Glutamatergic neuron (in vitro differentiated cells): ENCODE measurements around the gene STMN3. TPM values are rescaled to one million over a fixed set of nuclear protein-coding genes. Genes with fewer than 3 reads are reported as not detected.
"Not testable (repeated sequence)": the region's sequence is repeated elsewhere in the genome, so short reads cannot be mapped to it uniquely, and the experiment has no call there.

Experiments used
- DNase-seq: peaks from one replicate; pipeline ENCODE4 v3.0.0; 2022
- H3K27ac Mint-ChIP-seq: one replicate; pipeline ENCODE4 v1.8.0; 2020; ENCODE audit warnings: mild to moderate bottlenecking, mixed read lengths, inconsistent platforms; ENCODE audit not compliant: unreplicated experiment
- H3K27me3 Mint-ChIP-seq: one replicate; pipeline ENCODE4 v1.8.0; 2020; ENCODE audit warnings: mild to moderate bottlenecking, moderate library complexity, mixed read lengths, inconsistent platforms; ENCODE audit not compliant: unreplicated experiment
- H3K36me3 Mint-ChIP-seq: one replicate; pipeline ENCODE4 v1.8.0; 2020; ENCODE audit warnings: mild to moderate bottlenecking, mixed read lengths, inconsistent platforms; ENCODE audit not compliant: unreplicated experiment
- H3K4me1 Mint-ChIP-seq: one replicate; pipeline ENCODE4 v1.8.0; 2020; ENCODE audit warnings: mild to moderate bottlenecking, low read depth, mixed read lengths, inconsistent platforms; ENCODE audit not compliant: unreplicated experiment
- H3K4me3 Mint-ChIP-seq: one replicate; pipeline ENCODE4 v1.8.0; 2020; ENCODE audit warnings: mild to moderate bottlenecking, mixed read lengths, inconsistent platforms; ENCODE audit not compliant: unreplicated experiment
- H3K9me3 Mint-ChIP-seq: one replicate; pipeline ENCODE4 v1.8.0; 2020; ENCODE audit warnings: mild to moderate bottlenecking, moderate library complexity, mixed read lengths, inconsistent platforms; ENCODE audit not compliant: unreplicated experiment
- CTCF ChIP-seq: fragments of 200-600 bp; sonication (generic); IDR thresholded peaks from one replicate; pipeline ENCODE4 v1.5.0; 2021; ENCODE audit not compliant: partially characterized antibody, unreplicated experiment
- total RNA-seq: library from RNA; stranded (reverse); fragmentation: NEBNext Ultra II Directional; extraction: Animal tissue kit (Norgen Biotek cat#: 25700); gene quantifications from one replicate; pipeline ENCODE4 v1.2.1, GENCODE V29; 2021; ENCODE audit not compliant: unreplicated experiment

Gene STMN3
- total RNA-seq, 1 donor from 2014 or later = 459 TPM

DNA sequence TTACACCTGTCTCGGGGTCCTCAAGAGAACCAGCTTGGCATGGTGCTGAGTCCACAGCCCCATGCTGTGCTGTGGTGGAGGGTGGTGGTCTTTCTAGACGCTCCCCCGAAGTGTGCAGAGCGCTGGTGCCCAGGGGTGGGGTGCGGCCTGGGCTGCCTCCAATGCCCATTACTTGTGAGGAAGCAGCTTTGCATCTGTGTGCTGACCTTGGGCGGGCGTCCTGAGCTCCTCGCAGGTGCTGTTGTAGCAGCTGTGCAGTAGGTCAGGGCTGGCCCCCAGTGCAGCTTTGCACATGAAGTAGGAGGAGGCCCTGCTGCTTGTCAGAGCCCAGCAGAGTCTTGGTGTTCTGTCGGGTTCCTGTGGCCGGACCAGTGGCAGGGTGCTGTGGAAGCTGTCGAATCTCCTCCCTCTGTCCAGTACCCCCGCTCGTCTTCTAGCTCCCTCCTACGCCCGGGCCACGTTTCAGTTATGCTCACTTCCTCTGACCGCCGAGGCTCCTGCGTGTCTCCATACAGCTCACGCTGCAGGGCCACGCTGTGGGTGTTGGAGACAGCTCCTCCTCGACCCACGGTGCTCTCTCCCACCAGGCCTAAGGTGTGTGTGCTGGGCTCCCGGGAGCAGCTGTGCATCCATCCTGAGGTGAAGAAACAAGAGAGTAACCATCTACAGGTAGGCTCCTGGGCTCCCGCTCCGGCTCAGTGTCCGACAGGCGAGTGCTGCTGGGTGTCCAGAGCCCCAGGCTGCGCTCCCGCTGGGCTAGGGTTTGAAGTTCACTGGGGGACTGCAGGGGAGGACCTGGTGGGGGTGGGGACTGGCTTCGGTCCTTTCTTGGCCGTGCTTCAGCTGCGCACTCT is 9.0 kb upstream of the STMN3 start:
- no peak for TF ChIP-seq CTCF
- peaks cover 5% of the 10 kb centered on the region for H3K9me3 Mint-ChIP-seq
- no peaks in the 10 kb centered on the region for H3K36me3 Mint-ChIP-seq
- H3K27ac Mint-ChIP-seq = no peak overlapping the region
- peaks cover 14% of the 10 kb centered on the region for H3K4me1 Mint-ChIP-seq
- peaks cover 6% of the 10 kb centered on the region for H3K27me3 Mint-ChIP-seq
- peak overlapping the region; percentile 38 for H3K4me3 Mint-ChIP-seq
- no peak for DNase-seq

DNA sequence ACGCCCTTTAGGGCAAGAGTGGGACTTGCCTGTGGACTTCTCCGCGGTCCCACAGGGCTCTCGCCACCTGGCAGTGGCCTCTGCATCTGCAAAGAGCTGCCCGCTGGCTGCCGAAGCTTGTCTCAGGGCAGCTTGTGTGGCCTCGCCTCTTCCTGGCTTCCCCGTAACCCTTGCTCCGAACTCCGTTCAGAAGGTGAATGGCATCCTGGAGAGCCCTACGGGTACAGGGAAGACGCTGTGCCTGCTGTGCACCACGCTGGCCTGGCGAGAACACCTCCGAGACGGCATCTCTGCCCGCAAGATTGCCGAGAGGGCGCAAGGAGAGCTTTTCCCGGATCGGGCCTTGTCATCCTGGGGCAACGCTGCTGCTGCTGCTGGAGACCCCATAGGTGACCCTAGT is 7.9 kb upstream of the STMN3 start:
- H3K27ac Mint-ChIP-seq = no peak overlapping the region
- no peaks in the 10 kb centered on the region for H3K36me3 Mint-ChIP-seq
- H3K4me1 Mint-ChIP-seq = peaks cover 14% of the 10 kb centered on the region
- peaks cover 11% of the 10 kb centered on the region for H3K27me3 Mint-ChIP-seq
- TF ChIP-seq CTCF = no peak
- DNase-seq = no peak
- H3K9me3 Mint-ChIP-seq = peaks cover 7% of the 10 kb centered on the region
- H3K4me3 Mint-ChIP-seq = no peak overlapping the region

DNA sequence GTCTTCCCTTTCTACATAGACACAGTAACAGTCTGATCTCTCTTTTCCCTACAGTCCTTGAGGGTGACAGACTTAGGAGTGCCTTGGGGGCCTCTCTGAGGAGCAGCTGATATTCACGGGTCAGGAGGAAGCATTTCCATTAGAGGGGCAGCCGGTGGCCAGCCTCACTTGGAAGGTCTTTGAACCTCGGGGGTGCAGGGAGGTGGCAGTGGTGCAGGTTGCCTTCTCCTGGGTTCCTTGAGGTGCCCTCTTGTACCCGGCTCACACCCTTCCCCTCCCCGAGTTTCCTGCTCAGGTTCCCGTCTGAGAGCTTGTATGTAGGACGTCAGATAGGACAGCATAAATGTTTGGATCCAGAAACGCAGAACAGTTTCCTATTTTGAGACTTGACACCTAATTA is 7.4 kb upstream of the STMN3 start:
- no peak for DNase-seq
- no peaks in the 10 kb centered on the region for H3K36me3 Mint-ChIP-seq
- H3K4me1 Mint-ChIP-seq = peaks cover 14% of the 10 kb centered on the region
- TF ChIP-seq CTCF = no peak
- no peak overlapping the region for H3K27ac Mint-ChIP-seq
- H3K9me3 Mint-ChIP-seq = peaks cover 5% of the 10 kb centered on the region
- no peak overlapping the region for H3K4me3 Mint-ChIP-seq
- peaks cover 11% of the 10 kb centered on the region for H3K27me3 Mint-ChIP-seq

DNA sequence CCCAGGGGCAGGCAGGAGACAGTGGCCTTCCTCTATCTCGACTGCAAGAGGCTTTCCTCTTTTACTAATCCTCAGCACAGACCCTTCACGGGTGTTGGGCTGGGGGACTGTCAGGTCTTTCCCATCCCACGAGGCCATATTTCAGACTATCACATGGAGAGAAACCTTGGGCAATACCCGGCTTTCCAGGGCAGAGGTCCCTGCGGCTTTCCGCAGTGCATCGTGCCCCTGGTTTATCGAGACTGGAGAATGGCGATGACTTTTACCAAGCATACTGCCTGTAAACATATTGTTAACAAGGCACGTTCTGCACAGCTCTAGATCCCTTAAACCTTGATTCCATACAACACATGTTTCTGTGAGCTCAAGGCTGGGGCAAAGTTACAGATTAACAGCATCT is 7.0 kb upstream of the STMN3 start:
- H3K4me1 Mint-ChIP-seq = peaks cover 14% of the 10 kb centered on the region
- not testable (repeated sequence) for H3K36me3 Mint-ChIP-seq, H3K27ac Mint-ChIP-seq, H3K9me3 Mint-ChIP-seq, DNase-seq
- peaks cover 11% of the 10 kb centered on the region for H3K27me3 Mint-ChIP-seq
- H3K4me3 Mint-ChIP-seq = peak overlapping the region; percentile 91

GRCh38 chr20:63659370-63659769 is 6.1 kb upstream of the STMN3 start:
- no peaks in the 10 kb centered on the region for H3K36me3 Mint-ChIP-seq
- DNase-seq = no peak
- TF ChIP-seq CTCF = no peak
- peak overlapping the region; percentile 91 for H3K4me3 Mint-ChIP-seq
- no peak overlapping the region for H3K27ac Mint-ChIP-seq
- peaks cover 11% of the 10 kb centered on the region for H3K27me3 Mint-ChIP-seq
- H3K4me1 Mint-ChIP-seq = peaks cover 16% of the 10 kb centered on the region
- H3K9me3 Mint-ChIP-seq = peaks cover 5% of the 10 kb centered on the region
